ENCODE data around the gene GARIN5A. TPM values are rescaled to one million over a fixed set of nuclear protein-coding genes. Genes with fewer than 3 reads are reported as not detected.

The GARIN5A gene
- total RNA-seq, 1 experiment from 2014 or later: 0.84 TPM

- no TSS peak for BruUV-seq (replicated peaks)
- intact Hi-C loops (cut with micrococcal nuclease; ENCODE audit: unreplicated experiment): no loop called here
These were observed 29.4 kb upstream of the GARIN5A start for GRCh38 chr19:50505856-50506611.

GRCh38 chr19:50501568-50502475 is 25.2 kb upstream of the GARIN5A start:
- no peak overlapping the region for H3K4me3 ChIP-seq (ENCODE audit: low read depth, low read length, poor library complexity, severe bottlenecking)
- no peaks in the 10 kb centered on the region for H3K36me3 ChIP-seq (ENCODE audit: insufficient read depth, low read length, poor library complexity, severe bottlenecking)
- intact Hi-C loops (cut with micrococcal nuclease; ENCODE audit: unreplicated experiment): no loop called here
- H3K27me3 ChIP-seq (replicated peaks; ENCODE audit: insufficient read depth, low read depth, low read length, poor library complexity): peaks cover 27% of the 10 kb centered on the region
- H3K27ac ChIP-seq (ENCODE audit: low read depth, low read length, poor library complexity, severe bottlenecking): no peak overlapping the region
- no peaks in the 10 kb centered on the region for H3K4me1 ChIP-seq (ENCODE audit: insufficient read depth, low read length, poor library complexity, severe bottlenecking)
- CTCF ChIA-PET: no interaction called here
- no TSS peak for BruUV-seq (replicated peaks)
- POLR2A ChIA-PET (ENCODE audit: low non-redundant PET): no interaction called here
- TF ChIP-seq, protein P1, sequence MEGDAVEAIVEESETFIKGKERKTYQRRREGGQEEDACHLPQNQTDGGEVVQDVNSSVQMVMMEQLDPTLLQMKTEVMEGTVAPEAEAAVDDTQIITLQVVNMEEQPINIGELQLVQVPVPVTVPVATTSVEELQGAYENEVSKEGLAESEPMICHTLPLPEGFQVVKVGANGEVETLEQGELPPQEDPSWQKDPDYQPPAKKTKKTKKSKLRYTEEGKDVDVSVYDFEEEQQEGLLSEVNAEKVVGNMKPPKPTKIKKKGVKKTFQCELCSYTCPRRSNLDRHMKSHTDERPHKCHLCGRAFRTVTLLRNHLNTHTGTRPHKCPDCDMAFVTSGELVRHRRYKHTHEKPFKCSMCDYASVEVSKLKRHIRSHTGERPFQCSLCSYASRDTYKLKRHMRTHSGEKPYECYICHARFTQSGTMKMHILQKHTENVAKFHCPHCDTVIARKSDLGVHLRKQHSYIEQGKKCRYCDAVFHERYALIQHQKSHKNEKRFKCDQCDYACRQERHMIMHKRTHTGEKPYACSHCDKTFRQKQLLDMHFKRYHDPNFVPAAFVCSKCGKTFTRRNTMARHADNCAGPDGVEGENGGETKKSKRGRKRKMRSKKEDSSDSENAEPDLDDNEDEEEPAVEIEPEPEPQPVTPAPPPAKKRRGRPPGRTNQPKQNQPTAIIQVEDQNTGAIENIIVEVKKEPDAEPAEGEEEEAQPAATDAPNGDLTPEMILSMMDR (conservative IDR thresholded peaks at IDR 0.05; ENCODE audit: low read depth, low read length): no peak
- no peak for TF ChIP-seq EZH2 (IDR thresholded peaks at IDR 0.05; ENCODE audit: borderline replicate concordance, low read depth, low read length, poor library complexity, severe bottlenecking)
- H3K9me3 ChIP-seq (ENCODE audit: low read depth, low read length, poor library complexity, severe bottlenecking): no peaks in the 10 kb centered on the region
- no peak for DNase-seq (ENCODE audit: low spot score)

More at GRCh38 chr19:50505856-50506611, 29.4 kb upstream of the GARIN5A start:
- no peak overlapping the region for H3K4me3 ChIP-seq (ENCODE audit: low read depth, low read length, poor library complexity, severe bottlenecking)
- no peak overlapping the region for H3K27ac ChIP-seq (ENCODE audit: low read depth, low read length, poor library complexity, severe bottlenecking)
- POLR2A ChIA-PET (ENCODE audit: low non-redundant PET): no interaction called here
- CTCF ChIA-PET: no interaction called here
- no peaks in the 10 kb centered on the region for H3K9me3 ChIP-seq (ENCODE audit: low read depth, low read length, poor library complexity, severe bottlenecking)
- no peaks in the 10 kb centered on the region for H3K27me3 ChIP-seq (replicated peaks; ENCODE audit: insufficient read depth, low read depth, low read length, poor library complexity)
- DNase-seq (ENCODE audit: low spot score): no peak
- peaks cover 6% of the 10 kb centered on the region for H3K4me1 ChIP-seq (ENCODE audit: insufficient read depth, low read length, poor library complexity, severe bottlenecking)
- no peaks in the 10 kb centered on the region for H3K36me3 ChIP-seq (ENCODE audit: insufficient read depth, low read length, poor library complexity, severe bottlenecking)
- TF ChIP-seq EZH2 (IDR thresholded peaks at IDR 0.05; ENCODE audit: borderline replicate concordance, low read depth, low read length, poor library complexity, severe bottlenecking): no peak
- TF ChIP-seq, protein P1 (conservative IDR thresholded peaks at IDR 0.05; ENCODE audit: low read depth, low read length): no peak

DNA sequence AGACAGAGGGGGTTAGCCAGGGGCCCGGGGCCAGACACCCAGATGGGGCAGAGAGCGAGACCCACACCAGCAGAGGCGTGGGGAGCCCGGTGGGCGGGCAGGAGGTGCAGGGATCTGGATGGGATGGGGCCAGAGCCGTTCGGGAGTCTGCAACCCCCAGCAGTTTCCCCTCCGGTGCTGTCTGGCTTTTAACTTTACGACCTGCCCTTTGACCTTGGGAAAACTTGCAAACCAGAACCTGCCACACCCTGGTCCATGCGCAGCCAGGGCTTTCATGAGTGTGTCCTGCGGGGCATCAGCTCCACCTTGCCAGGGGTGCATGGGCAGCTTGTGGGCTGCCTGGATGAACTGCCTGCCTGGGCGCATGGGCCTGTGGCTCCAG is 24.5 kb upstream of the GARIN5A start:
- POLR2A ChIA-PET (ENCODE audit: low non-redundant PET): no interaction called here

More for the DNA sequence above, 24.5 kb upstream of the GARIN5A start:
- CTCF ChIA-PET: no interaction called here
- H3K27me3 ChIP-seq (replicated peaks; ENCODE audit: insufficient read depth, low read depth, low read length, poor library complexity): peaks cover 27% of the 10 kb centered on the region
- H3K9me3 ChIP-seq (ENCODE audit: low read depth, low read length, poor library complexity, severe bottlenecking): no peaks in the 10 kb centered on the region
- intact Hi-C loops (cut with micrococcal nuclease; ENCODE audit: unreplicated experiment): no loop called here
- no peaks in the 10 kb centered on the region for H3K4me1 ChIP-seq (ENCODE audit: insufficient read depth, low read length, poor library complexity, severe bottlenecking)
- DNase-seq (ENCODE audit: low spot score): no peak
- TF ChIP-seq, protein P1 (conservative IDR thresholded peaks at IDR 0.05; ENCODE audit: low read depth, low read length): no peak
- TF ChIP-seq EZH2 (IDR thresholded peaks at IDR 0.05; ENCODE audit: borderline replicate concordance, low read depth, low read length, poor library complexity, severe bottlenecking): no peak
- no TSS peak for BruUV-seq (replicated peaks)
- no peaks in the 10 kb centered on the region for H3K36me3 ChIP-seq (ENCODE audit: insufficient read depth, low read length, poor library complexity, severe bottlenecking)
- no peak overlapping the region for H3K4me3 ChIP-seq (ENCODE audit: low read depth, low read length, poor library complexity, severe bottlenecking)
- H3K27ac ChIP-seq (ENCODE audit: low read depth, low read length, poor library complexity, severe bottlenecking): no peak overlapping the region
